GM21390 (cell line): ENCODE data around the gene HOTAIR.

ENCODE experiments used
- ATAC-seq: cut with Tn5 transposase; IDR thresholded peaks from one replicate; pipeline ENCODE4 v1.9.1; 2021; ENCODE audit not compliant: unreplicated experiment

The HOTAIR gene

GRCh38 chr12:53976172-53976822 is 1.5 kb upstream of the HOTAIR start:
- no peak for ATAC-seq

GRCh38 chr12:53975479-53976152 is 862 bp upstream of the HOTAIR start:
- no peak for ATAC-seq

GRCh38 chr12:53975064-53975471 is 314 bp upstream of the HOTAIR start:
- no peak for ATAC-seq

GRCh38 chr12:53973236-53974042 is 1.3 kb downstream of the HOTAIR start:
- no peak for ATAC-seq

GRCh38 chr12:53972722-53973235 is 2.0 kb downstream of the HOTAIR start, which contains the start of gene HOXC11:
Gene HOXC11 (plus strand): TSS chr12:53973126. CDS start chr12:53973242, 116 bp downstream.
- ATAC-seq = no peak

- ATAC-seq = no peak
Measured at GRCh38 chr12:53972152-53972702, 2.5 kb downstream of the HOTAIR start.

GRCh38 chr12:53971686-53972085 is 3.1 kb downstream of the HOTAIR start:
- no peak for ATAC-seq

GRCh38 chr12:53971129-53971528 is 3.6 kb downstream of the HOTAIR start:
- no peak for ATAC-seq

- ATAC-seq = no peak
Measured at GRCh38 chr12:53970451-53970850, 4.3 kb downstream of the HOTAIR start.

GRCh38 chr12:53969588-53970259 is 5.0 kb downstream of the HOTAIR start:
- no peak for ATAC-seq

GRCh38 chr12:53968214-53969127 is 6.3 kb downstream of the HOTAIR start:
- ATAC-seq = no peak

GRCh38 chr12:53967421-53967925 is 7.3 kb downstream of the HOTAIR start:
- ATAC-seq = no peak

- ATAC-seq = no peak
Measured at GRCh38 chr12:53966385-53967133, 8.2 kb downstream of the HOTAIR start.

- no peak for ATAC-seq
Measured at GRCh38 chr12:53966085-53966384, 8.7 kb downstream of the HOTAIR start.

GRCh38 chr12:53965281-53966084 is 9.3 kb downstream of the HOTAIR start:
- ATAC-seq = no peak

GRCh38 chr12:53964315-53964713 is 10.4 kb downstream of the HOTAIR start:
- no peak for ATAC-seq

- ATAC-seq = no peak
Measured at GRCh38 chr12:53963434-53964314, 11.1 kb downstream of the HOTAIR start.
